ENCODE results near the gene RGS19. TPM values are rescaled to one million over a fixed set of nuclear protein-coding genes. Genes with fewer than 3 reads are reported as not detected.
A peak's percentile ranks its signal among the peaks of the same experiment; 100 is the strongest.

The RGS19 gene
- total and polyA plus RNA-seq, 4 donors: 4.9 to 12.9 (median 6.3) TPM

DNA sequence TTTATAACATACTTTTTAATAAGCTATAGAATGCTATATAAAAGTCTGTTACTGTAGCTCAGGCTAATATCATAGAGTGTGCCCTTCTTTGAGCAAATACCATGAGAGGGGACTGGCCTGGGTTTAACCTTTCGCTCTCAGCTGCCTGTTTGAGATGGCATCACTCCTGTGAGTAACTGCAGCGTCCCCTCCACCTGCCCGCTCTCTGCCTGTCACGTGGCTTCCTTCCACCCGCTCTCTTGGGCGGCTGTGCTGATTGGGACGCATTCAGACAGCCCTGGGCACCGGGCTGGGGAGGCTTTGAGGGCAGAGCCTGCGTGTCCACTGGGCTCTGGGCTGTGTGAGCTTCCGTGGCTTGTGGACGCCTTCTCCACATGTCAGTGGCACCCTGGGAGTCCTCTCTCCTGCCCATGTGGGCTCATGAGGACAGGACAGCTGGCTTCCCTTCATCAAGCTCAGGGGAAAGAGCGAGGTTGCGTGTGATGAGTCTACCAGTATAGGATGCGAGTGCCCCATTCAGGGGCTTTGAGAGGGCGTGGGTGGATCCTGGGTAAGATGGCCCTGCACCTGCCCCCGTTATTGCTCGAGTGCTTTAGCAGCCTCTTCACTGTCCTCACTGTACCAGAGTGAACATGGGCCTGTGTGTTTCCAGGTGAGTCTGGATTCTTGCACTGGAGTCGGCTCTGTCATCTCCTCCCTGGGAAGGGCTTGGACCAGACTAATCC, 54.1 kb downstream of the RGS19 start:
- TF ChIP-seq, protein P1, sequence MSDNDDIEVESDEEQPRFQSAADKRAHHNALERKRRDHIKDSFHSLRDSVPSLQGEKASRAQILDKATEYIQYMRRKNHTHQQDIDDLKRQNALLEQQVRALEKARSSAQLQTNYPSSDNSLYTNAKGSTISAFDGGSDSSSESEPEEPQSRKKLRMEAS (IDR thresholded peaks at IDR 0.05): no peak
- TF ChIP-seq SP1 (IDR thresholded peaks at IDR 0.05) (peak; percentile 88), FOXA2 (IDR thresholded peaks at IDR 0.05) (peak; percentile 50), GABPA (IDR thresholded peaks at IDR 0.05 in 1 of 2, conservative IDR thresholded peaks at IDR 0.05 in 1 of 2) (peak in 1 of 2 donors; percentile 65), HNF4A (conservative IDR thresholded peaks at IDR 0.05) (peak; percentile 51 to 81), RXRA (IDR thresholded peaks at IDR 0.05) (peak; percentile 84 to 96), EGR1 (IDR thresholded peaks at IDR 0.05; ENCODE audit: low read depth in 2 of 2) (no peak), YY1 (IDR thresholded peaks at IDR 0.05) (peak; percentile 45), FOXA1 (IDR thresholded peaks at IDR 0.05) (no peak), JUND (IDR thresholded peaks at IDR 0.05) (peak in 1 of 2 donors; percentile 58), RAD21 (IDR thresholded peaks at IDR 0.05) (no peak), NR2F2 (IDR thresholded peaks at IDR 0.05) (no peak), TAF1 (conservative IDR thresholded peaks at IDR 0.05) (peak; percentile 57), HNF4G (IDR thresholded peaks at IDR 0.05) (no peak)
- TF ChIP-seq, protein P2, sequence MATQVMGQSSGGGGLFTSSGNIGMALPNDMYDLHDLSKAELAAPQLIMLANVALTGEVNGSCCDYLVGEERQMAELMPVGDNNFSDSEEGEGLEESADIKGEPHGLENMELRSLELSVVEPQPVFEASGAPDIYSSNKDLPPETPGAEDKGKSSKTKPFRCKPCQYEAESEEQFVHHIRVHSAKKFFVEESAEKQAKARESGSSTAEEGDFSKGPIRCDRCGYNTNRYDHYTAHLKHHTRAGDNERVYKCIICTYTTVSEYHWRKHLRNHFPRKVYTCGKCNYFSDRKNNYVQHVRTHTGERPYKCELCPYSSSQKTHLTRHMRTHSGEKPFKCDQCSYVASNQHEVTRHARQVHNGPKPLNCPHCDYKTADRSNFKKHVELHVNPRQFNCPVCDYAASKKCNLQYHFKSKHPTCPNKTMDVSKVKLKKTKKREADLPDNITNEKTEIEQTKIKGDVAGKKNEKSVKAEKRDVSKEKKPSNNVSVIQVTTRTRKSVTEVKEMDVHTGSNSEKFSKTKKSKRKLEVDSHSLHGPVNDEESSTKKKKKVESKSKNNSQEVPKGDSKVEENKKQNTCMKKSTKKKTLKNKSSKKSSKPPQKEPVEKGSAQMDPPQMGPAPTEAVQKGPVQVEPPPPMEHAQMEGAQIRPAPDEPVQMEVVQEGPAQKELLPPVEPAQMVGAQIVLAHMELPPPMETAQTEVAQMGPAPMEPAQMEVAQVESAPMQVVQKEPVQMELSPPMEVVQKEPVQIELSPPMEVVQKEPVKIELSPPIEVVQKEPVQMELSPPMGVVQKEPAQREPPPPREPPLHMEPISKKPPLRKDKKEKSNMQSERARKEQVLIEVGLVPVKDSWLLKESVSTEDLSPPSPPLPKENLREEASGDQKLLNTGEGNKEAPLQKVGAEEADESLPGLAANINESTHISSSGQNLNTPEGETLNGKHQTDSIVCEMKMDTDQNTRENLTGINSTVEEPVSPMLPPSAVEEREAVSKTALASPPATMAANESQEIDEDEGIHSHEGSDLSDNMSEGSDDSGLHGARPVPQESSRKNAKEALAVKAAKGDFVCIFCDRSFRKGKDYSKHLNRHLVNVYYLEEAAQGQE (IDR thresholded peaks at IDR 0.05): peak; percentile 69
- TF ChIP-seq, protein P3, sequence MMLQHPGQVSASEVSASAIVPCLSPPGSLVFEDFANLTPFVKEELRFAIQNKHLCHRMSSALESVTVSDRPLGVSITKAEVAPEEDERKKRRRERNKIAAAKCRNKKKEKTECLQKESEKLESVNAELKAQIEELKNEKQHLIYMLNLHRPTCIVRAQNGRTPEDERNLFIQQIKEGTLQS (IDR thresholded peaks at IDR 0.05): no peak
- TF ChIP-seq, protein P4, sequence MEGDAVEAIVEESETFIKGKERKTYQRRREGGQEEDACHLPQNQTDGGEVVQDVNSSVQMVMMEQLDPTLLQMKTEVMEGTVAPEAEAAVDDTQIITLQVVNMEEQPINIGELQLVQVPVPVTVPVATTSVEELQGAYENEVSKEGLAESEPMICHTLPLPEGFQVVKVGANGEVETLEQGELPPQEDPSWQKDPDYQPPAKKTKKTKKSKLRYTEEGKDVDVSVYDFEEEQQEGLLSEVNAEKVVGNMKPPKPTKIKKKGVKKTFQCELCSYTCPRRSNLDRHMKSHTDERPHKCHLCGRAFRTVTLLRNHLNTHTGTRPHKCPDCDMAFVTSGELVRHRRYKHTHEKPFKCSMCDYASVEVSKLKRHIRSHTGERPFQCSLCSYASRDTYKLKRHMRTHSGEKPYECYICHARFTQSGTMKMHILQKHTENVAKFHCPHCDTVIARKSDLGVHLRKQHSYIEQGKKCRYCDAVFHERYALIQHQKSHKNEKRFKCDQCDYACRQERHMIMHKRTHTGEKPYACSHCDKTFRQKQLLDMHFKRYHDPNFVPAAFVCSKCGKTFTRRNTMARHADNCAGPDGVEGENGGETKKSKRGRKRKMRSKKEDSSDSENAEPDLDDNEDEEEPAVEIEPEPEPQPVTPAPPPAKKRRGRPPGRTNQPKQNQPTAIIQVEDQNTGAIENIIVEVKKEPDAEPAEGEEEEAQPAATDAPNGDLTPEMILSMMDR (IDR thresholded peaks at IDR 0.05; ENCODE audit: low read depth, low read length, missing input control): no peak
- TF ChIP-seq, protein P5, sequence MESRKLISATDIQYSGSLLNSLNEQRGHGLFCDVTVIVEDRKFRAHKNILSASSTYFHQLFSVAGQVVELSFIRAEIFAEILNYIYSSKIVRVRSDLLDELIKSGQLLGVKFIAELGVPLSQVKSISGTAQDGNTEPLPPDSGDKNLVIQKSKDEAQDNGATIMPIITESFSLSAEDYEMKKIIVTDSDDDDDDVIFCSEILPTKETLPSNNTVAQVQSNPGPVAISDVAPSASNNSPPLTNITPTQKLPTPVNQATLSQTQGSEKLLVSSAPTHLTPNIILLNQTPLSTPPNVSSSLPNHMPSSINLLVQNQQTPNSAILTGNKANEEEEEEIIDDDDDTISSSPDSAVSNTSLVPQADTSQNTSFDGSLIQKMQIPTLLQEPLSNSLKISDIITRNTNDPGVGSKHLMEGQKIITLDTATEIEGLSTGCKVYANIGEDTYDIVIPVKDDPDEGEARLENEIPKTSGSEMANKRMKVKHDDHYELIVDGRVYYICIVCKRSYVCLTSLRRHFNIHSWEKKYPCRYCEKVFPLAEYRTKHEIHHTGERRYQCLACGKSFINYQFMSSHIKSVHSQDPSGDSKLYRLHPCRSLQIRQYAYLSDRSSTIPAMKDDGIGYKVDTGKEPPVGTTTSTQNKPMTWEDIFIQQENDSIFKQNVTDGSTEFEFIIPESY (IDR thresholded peaks at IDR 0.05): no peak
- peaks cover 13 to 54% (median 28%) of the 10 kb centered on the region in 4 donors for H3K36me3 ChIP-seq (ENCODE audit: control insufficient read depth in 4 of 4, insufficient read depth in 3 of 4, low read depth in 1 of 4, low read length in 3 of 4)
- H3K9ac ChIP-seq (ENCODE audit: low read depth in 1 of 2, low read length in 2 of 2): no peak overlapping the region
- 67% methylated on average over 18 of the region's 18 CpGs for WGBS
- H3K27ac ChIP-seq (ENCODE audit: low read depth in 1 of 2, low read length in 2 of 2): peak overlapping the region; percentile 68 to 93
- no peak for DNase-seq (ENCODE audit: low spot score)
- H3K4me1 ChIP-seq (ENCODE audit: control insufficient read depth in 4 of 4, insufficient read depth in 4 of 4, low read length in 3 of 4): peaks cover 15 to 34% (median 27%) of the 10 kb centered on the region in 4 donors
- no peaks in the 10 kb centered on the region for H3K27me3 ChIP-seq (ENCODE audit: control insufficient read depth in 4 of 4, insufficient read depth in 4 of 4, low read length in 3 of 4)
- H3K9me3 ChIP-seq (ENCODE audit: control insufficient read depth in 4 of 4, low read length in 3 of 4): no peaks in the 10 kb centered on the region
- no peak overlapping the region for H3K4me3 ChIP-seq (ENCODE audit: low read depth in 1 of 3, low read length in 3 of 3)

Measured in liver (tissue), 9 donors.